Measurements from ENCODE around the gene TSGA10.
A peak's percentile ranks its signal among the peaks of the same experiment; 100 is the strongest.

Gene TSGA10

DNA sequence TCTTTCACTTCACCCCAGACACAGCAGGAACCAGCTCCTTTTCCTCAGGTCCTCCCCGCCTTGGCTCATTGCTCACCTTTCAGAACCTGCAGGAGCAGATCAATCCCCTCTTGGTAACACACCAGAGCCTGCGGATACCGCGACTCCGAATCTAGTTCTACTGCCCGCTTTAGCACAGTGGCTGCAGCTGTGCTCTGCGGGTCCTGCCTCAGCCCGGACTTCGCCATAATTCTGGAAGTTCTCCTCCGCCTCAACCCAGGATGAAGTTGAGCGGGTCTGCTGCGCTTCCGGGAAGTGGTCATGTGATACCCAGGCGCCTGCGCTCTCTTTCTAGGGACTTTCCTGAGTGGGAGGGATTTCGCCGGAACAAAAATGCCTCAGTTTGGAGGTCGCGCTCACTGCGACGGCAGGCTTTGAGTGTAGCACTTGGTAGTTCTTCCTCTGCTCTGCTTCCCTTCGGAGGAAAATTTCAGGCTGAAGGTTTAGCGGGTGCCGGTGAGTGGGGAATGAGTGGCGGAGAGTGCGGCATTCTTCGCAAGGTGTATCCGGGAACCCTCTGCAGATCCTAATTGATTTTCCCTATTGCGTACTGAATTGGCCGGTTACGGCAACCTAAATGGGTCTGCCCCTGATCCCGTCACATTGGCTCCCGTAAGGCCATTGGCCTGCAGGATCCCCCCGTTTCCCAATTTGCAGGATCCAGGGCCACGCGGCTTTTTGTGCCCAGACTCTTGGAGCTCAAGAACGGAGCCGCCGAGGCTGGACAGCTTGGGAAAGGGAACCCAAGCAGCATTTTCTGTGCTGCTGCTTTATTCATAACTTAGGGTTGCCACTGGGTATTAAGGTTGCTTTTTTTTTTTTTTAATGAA, 26.2 kb upstream of the TSGA10 start, which contains the start of the genes MITD1 and MRPL30 (continued):
- TF ChIP-seq ZNF560 (tag by site-specific recombination; IDR thresholded peaks at IDR 0.05; ENCODE audit: borderline replicate concordance): no peak
- TF ChIP-seq ZNF433 (tag by site-specific recombination; IDR thresholded peaks at IDR 0.05; ENCODE audit: low read depth): no peak
- TF ChIP-seq, protein P1, sequence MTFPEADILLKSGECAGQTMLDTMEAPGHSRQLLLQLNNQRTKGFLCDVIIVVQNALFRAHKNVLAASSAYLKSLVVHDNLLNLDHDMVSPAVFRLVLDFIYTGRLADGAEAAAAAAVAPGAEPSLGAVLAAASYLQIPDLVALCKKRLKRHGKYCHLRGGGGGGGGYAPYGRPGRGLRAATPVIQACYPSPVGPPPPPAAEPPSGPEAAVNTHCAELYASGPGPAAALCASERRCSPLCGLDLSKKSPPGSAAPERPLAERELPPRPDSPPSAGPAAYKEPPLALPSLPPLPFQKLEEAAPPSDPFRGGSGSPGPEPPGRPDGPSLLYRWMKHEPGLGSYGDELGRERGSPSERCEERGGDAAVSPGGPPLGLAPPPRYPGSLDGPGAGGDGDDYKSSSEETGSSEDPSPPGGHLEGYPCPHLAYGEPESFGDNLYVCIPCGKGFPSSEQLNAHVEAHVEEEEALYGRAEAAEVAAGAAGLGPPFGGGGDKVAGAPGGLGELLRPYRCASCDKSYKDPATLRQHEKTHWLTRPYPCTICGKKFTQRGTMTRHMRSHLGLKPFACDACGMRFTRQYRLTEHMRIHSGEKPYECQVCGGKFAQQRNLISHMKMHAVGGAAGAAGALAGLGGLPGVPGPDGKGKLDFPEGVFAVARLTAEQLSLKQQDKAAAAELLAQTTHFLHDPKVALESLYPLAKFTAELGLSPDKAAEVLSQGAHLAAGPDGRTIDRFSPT (tag by site-specific recombination; IDR thresholded peaks at IDR 0.05): no peak
- no peak for TF ChIP-seq ZNF677 (tag by site-specific recombination; IDR thresholded peaks at IDR 0.05)
- no peak for TF ChIP-seq BCL11A (tag by site-specific recombination; IDR thresholded peaks at IDR 0.05; ENCODE audit: low read depth)
- no peak for TF ChIP-seq ZNF654 (tag by site-specific recombination; IDR thresholded peaks at IDR 0.05; ENCODE audit: low read depth)
- TF ChIP-seq, protein P2, sequence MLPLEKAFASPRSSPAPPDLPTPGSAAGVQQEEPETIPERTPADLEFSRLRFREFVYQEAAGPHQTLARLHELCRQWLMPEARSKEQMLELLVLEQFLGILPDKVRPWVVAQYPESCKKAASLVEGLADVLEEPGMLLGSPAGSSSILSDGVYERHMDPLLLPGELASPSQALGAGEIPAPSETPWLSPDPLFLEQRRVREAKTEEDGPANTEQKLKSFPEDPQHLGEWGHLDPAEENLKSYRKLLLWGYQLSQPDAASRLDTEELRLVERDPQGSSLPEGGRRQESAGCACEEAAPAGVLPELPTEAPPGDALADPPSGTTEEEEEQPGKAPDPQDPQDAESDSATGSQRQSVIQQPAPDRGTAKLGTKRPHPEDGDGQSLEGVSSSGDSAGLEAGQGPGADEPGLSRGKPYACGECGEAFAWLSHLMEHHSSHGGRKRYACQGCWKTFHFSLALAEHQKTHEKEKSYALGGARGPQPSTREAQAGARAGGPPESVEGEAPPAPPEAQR (tag by site-specific recombination; IDR thresholded peaks at IDR 0.05): peak; percentile 50; the same call in 1 of the 2 replicates
- TF ChIP-seq ZNF623 (tag by site-specific recombination; IDR thresholded peaks at IDR 0.05): no peak
- no peak for TF ChIP-seq SETDB1 (IDR thresholded peaks at IDR 0.05; ENCODE audit: insufficient read length, low read length)
- TF ChIP-seq ZFP69B (tag by site-specific recombination; IDR thresholded peaks at IDR 0.05): peak; percentile 78
- TF ChIP-seq ZNF629 (tag by site-specific recombination; IDR thresholded peaks at IDR 0.05): peak; percentile 78
- peak; percentile 66; the same call in 1 of the 2 replicates for TF ChIP-seq ZNF10 (tag by site-specific recombination; IDR thresholded peaks at IDR 0.05)
- TF ChIP-seq ZNF621 (tag by site-specific recombination; IDR thresholded peaks at IDR 0.05): no peak
- TF ChIP-seq KLF1 (tag by site-specific recombination; IDR thresholded peaks at IDR 0.05): no peak
- TF ChIP-seq ZEB2 (tag by site-specific recombination; IDR thresholded peaks at IDR 0.05): peak; percentile 57; the same call in 1 of the 2 replicates
- TF ChIP-seq, protein P3, sequence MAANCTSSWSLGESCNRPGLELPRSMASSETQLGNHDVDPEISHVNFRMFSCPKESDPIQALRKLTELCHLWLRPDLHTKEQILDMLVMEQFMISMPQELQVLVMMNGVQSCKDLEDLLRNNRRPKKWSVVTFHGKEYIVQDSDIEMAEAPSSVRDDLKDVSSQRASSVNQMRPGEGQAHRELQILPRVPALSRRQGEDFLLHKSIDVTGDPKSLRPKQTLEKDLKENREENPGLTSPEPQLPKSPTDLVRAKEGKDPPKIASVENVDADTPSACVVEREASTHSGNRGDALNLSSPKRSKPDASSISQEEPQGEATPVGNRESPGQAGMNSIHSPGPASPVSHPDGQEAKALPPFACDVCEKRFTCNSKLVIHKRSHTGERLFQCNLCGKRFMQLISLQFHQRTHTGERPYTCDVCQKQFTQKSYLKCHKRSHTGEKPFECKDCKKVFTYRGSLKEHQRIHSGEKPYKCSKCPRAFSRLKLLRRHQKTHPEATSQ (tag by site-specific recombination; IDR thresholded peaks at IDR 0.05): peak; percentile 76; the same call in 1 of the 2 replicates
- no peak for TF ChIP-seq ZNF138 (tag by site-specific recombination; IDR thresholded peaks at IDR 0.05; ENCODE audit: borderline replicate concordance)
- peak; percentile 73 for TF ChIP-seq ZBTB21 (tag by site-specific recombination; IDR thresholded peaks at IDR 0.05)
- TF ChIP-seq, protein P4, sequence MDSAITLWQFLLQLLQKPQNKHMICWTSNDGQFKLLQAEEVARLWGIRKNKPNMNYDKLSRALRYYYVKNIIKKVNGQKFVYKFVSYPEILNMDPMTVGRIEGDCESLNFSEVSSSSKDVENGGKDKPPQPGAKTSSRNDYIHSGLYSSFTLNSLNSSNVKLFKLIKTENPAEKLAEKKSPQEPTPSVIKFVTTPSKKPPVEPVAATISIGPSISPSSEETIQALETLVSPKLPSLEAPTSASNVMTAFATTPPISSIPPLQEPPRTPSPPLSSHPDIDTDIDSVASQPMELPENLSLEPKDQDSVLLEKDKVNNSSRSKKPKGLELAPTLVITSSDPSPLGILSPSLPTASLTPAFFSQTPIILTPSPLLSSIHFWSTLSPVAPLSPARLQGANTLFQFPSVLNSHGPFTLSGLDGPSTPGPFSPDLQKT (IDR thresholded peaks at IDR 0.05; ENCODE audit: borderline replicate concordance, low read depth, low read length): no peak
- TF ChIP-seq ZNF221 (tag by site-specific recombination; IDR thresholded peaks at IDR 0.05; ENCODE audit: borderline replicate concordance): no peak
- TF ChIP-seq BCL11B (tag by site-specific recombination; IDR thresholded peaks at IDR 0.05; ENCODE audit: low read depth): no peak
- TF ChIP-seq, protein P5, sequence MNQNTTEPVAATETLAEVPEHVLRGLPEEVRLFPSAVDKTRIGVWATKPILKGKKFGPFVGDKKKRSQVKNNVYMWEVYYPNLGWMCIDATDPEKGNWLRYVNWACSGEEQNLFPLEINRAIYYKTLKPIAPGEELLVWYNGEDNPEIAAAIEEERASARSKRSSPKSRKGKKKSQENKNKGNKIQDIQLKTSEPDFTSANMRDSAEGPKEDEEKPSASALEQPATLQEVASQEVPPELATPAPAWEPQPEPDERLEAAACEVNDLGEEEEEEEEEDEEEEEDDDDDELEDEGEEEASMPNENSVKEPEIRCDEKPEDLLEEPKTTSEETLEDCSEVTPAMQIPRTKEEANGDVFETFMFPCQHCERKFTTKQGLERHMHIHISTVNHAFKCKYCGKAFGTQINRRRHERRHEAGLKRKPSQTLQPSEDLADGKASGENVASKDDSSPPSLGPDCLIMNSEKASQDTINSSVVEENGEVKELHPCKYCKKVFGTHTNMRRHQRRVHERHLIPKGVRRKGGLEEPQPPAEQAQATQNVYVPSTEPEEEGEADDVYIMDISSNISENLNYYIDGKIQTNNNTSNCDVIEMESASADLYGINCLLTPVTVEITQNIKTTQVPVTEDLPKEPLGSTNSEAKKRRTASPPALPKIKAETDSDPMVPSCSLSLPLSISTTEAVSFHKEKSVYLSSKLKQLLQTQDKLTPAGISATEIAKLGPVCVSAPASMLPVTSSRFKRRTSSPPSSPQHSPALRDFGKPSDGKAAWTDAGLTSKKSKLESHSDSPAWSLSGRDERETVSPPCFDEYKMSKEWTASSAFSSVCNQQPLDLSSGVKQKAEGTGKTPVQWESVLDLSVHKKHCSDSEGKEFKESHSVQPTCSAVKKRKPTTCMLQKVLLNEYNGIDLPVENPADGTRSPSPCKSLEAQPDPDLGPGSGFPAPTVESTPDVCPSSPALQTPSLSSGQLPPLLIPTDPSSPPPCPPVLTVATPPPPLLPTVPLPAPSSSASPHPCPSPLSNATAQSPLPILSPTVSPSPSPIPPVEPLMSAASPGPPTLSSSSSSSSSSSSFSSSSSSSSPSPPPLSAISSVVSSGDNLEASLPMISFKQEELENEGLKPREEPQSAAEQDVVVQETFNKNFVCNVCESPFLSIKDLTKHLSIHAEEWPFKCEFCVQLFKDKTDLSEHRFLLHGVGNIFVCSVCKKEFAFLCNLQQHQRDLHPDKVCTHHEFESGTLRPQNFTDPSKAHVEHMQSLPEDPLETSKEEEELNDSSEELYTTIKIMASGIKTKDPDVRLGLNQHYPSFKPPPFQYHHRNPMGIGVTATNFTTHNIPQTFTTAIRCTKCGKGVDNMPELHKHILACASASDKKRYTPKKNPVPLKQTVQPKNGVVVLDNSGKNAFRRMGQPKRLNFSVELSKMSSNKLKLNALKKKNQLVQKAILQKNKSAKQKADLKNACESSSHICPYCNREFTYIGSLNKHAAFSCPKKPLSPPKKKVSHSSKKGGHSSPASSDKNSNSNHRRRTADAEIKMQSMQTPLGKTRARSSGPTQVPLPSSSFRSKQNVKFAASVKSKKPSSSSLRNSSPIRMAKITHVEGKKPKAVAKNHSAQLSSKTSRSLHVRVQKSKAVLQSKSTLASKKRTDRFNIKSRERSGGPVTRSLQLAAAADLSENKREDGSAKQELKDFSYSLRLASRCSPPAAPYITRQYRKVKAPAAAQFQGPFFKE (tag by site-specific recombination; IDR thresholded peaks at IDR 0.05; ENCODE audit: borderline replicate concordance): no peak
- no peak for TF ChIP-seq ZNF155 (tag by site-specific recombination; IDR thresholded peaks at IDR 0.05)
- TF ChIP-seq EGR2 (tag by site-specific recombination; IDR thresholded peaks at IDR 0.05; ENCODE audit: low read depth): peak; percentile 86
- TF ChIP-seq, protein P6, sequence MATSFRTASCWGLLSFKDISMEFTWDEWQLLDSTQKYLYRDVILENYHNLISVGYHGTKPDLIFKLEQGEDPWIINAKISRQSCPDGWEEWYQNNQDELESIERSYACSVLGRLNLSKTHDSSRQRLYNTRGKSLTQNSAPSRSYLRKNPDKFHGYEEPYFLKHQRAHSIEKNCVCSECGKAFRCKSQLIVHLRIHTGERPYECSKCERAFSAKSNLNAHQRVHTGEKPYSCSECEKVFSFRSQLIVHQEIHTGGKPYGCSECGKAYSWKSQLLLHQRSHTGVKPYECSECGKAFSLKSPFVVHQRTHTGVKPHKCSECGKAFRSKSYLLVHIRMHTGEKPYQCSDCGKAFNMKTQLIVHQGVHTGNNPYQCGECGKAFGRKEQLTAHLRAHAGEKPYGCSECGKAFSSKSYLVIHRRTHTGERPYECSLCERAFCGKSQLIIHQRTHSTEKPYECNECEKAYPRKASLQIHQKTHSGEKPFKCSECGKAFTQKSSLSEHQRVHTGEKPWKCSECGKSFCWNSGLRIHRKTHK (tag by site-specific recombination; IDR thresholded peaks at IDR 0.05): no peak
